ENCODE data around the gene RCBTB1.

RCBTB1 gene

GRCh38 chr13:49579501-49579900 is 5.9 kb downstream of the RCBTB1 start:
- H4K20me1 ChIP-seq (ENCODE audit: low read depth, low read length) = no peaks in the 10 kb centered on the region
- H2AFZ ChIP-seq (ENCODE audit: low read depth, low read length, severe bottlenecking) = no peak overlapping the region
- no peak overlapping the region for H3K4me3 ChIP-seq (ENCODE audit: insufficient read depth, low read length, poor library complexity, severe bottlenecking)
- TF ChIP-seq EZH2phosphoT487 (conservative IDR thresholded peaks at IDR 0.05; ENCODE audit: low read length) = no peak
- no peak for TF ChIP-seq CTCF (IDR thresholded peaks at IDR 0.05; ENCODE audit: insufficient read depth, low read length, poor library complexity, severe bottlenecking)
- no peaks in the 10 kb centered on the region for H3K27me3 ChIP-seq (ENCODE audit: low read length)
- no peaks in the 10 kb centered on the region for H3K9me3 ChIP-seq (ENCODE audit: insufficient read depth, low read length)
- no peak overlapping the region for H3K4me2 ChIP-seq (ENCODE audit: low read depth, low read length, poor library complexity, severe bottlenecking)
- H3K36me3 ChIP-seq (ENCODE audit: low read length) = peaks cover 4% of the 10 kb centered on the region
- H3K27ac ChIP-seq (ENCODE audit: low read depth, low read length) = no peak overlapping the region
- no peaks in the 10 kb centered on the region for H3K9me2 ChIP-seq (replicated peaks; ENCODE audit: insufficient read depth, low read length)
- H3K9ac ChIP-seq (ENCODE audit: low read length) = no peak overlapping the region
- H3K79me2 ChIP-seq (ENCODE audit: insufficient read depth, low read length) = peaks cover 16% of the 10 kb centered on the region
- H3F3A ChIP-seq (ENCODE audit: insufficient read depth) = peaks cover 10% of the 10 kb centered on the region; the same call in 1 of the 2 replicates

- no peaks in the 10 kb centered on the region for H4K20me1 ChIP-seq (ENCODE audit: low read depth, low read length)
- no peaks in the 10 kb centered on the region for H3K27me3 ChIP-seq (ENCODE audit: low read length)
- no peak overlapping the region for H3K4me3 ChIP-seq (ENCODE audit: insufficient read depth, low read length, poor library complexity, severe bottlenecking)
- no peak overlapping the region for H3K9ac ChIP-seq (ENCODE audit: low read length)
- H2AFZ ChIP-seq (ENCODE audit: low read depth, low read length, severe bottlenecking) = no peak overlapping the region
- peaks cover 3% of the 10 kb centered on the region; the same call in 1 of the 2 replicates for H3F3A ChIP-seq (ENCODE audit: insufficient read depth)
- H3K9me3 ChIP-seq (ENCODE audit: insufficient read depth, low read length) = no peaks in the 10 kb centered on the region
- peaks cover 9% of the 10 kb centered on the region; the same call in 1 of the 2 replicates for H3K79me2 ChIP-seq (ENCODE audit: insufficient read depth, low read length)
- H3K27ac ChIP-seq (ENCODE audit: low read depth, low read length) = no peak overlapping the region
- no peaks in the 10 kb centered on the region for H3K9me2 ChIP-seq (replicated peaks; ENCODE audit: insufficient read depth, low read length)
- no peak overlapping the region for H3K4me2 ChIP-seq (ENCODE audit: low read depth, low read length, poor library complexity, severe bottlenecking)
- H3K36me3 ChIP-seq (ENCODE audit: low read length) = peaks cover 5% of the 10 kb centered on the region; the same call in 1 of the 2 replicates
- TF ChIP-seq CTCF (IDR thresholded peaks at IDR 0.05; ENCODE audit: insufficient read depth, low read length, poor library complexity, severe bottlenecking) = no peak
- TF ChIP-seq EZH2phosphoT487 (conservative IDR thresholded peaks at IDR 0.05; ENCODE audit: low read length) = no peak
Measured at GRCh38 chr13:49571299-49572240, 13.8 kb downstream of the RCBTB1 start.

- 0 out of 2 replicates have a peak, but pooled peaks cover 6% of the 10 kb centered on the region for H3K79me2 ChIP-seq (ENCODE audit: insufficient read depth, low read length)
- H3F3A ChIP-seq (ENCODE audit: insufficient read depth) = no peaks in the 10 kb centered on the region
- no peaks in the 10 kb centered on the region for H3K27me3 ChIP-seq (ENCODE audit: low read length)
- no peak overlapping the region for H3K4me2 ChIP-seq (ENCODE audit: low read depth, low read length, poor library complexity, severe bottlenecking)
- no peak overlapping the region for H3K27ac ChIP-seq (ENCODE audit: low read depth, low read length)
- H3K9me2 ChIP-seq (replicated peaks; ENCODE audit: insufficient read depth, low read length) = no peaks in the 10 kb centered on the region
- H3K9ac ChIP-seq (ENCODE audit: low read length) = no peak overlapping the region
- H3K9me3 ChIP-seq (ENCODE audit: insufficient read depth, low read length) = no peaks in the 10 kb centered on the region
- H3K4me3 ChIP-seq (ENCODE audit: insufficient read depth, low read length, poor library complexity, severe bottlenecking) = no peak overlapping the region
- H3K36me3 ChIP-seq (ENCODE audit: low read length) = peaks cover 9% of the 10 kb centered on the region; the same call in 1 of the 2 replicates
- no peak for TF ChIP-seq CTCF (IDR thresholded peaks at IDR 0.05; ENCODE audit: insufficient read depth, low read length, poor library complexity, severe bottlenecking)
- H2AFZ ChIP-seq (ENCODE audit: low read depth, low read length, severe bottlenecking) = no peak overlapping the region
- H4K20me1 ChIP-seq (ENCODE audit: low read depth, low read length) = no peaks in the 10 kb centered on the region
Measured at GRCh38 chr13:49569993-49570689, 15.2 kb downstream of the RCBTB1 start.
